GM21390 (cell line): ENCODE results near the gene PCDHGB7.
A peak's percentile ranks its signal among the peaks of the same experiment; 100 is the strongest.
"Not testable (repeated sequence)": the region's sequence is repeated elsewhere in the genome, so short reads cannot be mapped to it uniquely, and the experiment has no call there.

Source experiments
- ATAC-seq: cut with Tn5 transposase; IDR thresholded peaks from one replicate; pipeline ENCODE4 v1.9.1; 2021; ENCODE audit not compliant: unreplicated experiment

PCDHGB7 gene

GRCh38 chr5:141422742-141423291 lies 5.3 kb downstream of the PCDHGB7 start:
- no peak for ATAC-seq

DNA sequence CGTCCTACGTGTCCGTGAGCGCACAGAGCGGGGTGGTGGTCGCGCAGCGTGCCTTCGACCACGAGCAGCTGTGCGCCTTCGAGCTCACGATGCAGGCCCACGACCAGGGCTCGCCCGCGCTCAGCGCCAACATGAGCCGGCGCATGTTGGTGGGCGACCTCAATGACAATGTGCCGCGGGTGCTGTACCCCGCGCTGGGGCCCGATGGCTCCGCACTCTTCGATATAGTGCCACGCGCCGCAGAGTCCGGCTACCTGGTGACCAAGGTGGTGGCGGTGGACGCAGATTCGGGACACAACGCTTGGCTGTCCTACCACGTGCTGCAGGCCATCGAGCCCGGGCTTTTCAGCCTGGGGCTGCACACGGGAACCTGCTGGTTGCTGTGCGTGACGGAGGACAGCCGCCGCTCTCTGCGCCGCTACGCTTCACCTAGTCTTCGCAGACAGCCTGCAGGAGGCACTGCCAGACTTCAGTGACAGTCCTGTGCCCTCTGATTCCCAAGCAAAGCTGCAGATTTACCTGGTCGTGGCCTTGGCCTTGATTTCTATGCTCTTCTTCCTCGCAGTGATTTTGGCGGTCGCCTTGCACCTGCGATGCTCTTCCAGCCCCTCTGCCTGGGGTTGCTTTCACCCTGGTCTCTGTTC lies 10.4 kb downstream of the PCDHGB7 start:
- ATAC-seq, result no peak

DNA sequence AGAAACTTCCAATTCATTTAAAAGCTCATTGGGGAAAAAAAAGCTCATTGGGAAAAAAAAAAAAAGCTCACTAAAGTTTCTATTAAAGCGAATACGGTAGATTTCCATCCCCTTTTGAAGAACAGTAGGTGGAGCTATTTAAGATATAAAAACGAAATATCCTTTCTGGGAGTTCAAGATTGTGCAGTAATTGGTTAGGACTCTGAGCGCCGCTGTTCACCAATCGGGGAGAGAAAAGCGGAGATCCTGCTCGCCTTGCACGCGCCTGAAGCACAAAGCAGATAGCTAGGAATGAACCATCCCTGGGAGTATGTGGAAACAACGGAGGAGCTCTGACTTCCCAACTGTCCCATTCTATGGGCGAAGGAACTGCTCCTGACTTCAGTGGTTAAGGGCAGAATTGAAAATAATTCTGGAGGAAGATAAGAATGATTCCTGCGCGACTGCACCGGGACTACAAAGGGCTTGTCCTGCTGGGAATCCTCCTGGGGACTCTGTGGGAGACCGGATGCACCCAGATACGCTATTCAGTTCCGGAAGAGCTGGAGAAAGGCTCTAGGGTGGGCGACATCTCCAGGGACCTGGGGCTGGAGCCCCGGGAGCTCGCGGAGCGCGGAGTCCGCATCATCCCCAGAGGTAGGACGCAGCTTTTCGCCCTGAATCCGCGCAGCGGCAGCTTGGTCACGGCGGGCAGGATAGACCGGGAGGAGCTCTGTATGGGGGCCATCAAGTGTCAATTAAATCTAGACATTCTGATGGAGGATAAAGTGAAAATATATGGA lies 13.0 kb downstream of the PCDHGB7 start, which contains the start of gene PCDHGA12:
TSS of gene PCDHGA12 (plus strand) at position 176 of the 782 bp plus-strand sequence. CDS start at position 429, 253 bp downstream.
- peak; percentile 85 for ATAC-seq

- ATAC-seq, result peak; percentile 25
Observed at GRCh38 chr5:141431286-141431685, 13.8 kb downstream of the PCDHGB7 start.

GRCh38 chr5:141432308-141432707 lies 14.8 kb downstream of the PCDHGB7 start:
- not testable (repeated sequence) for ATAC-seq

DNA sequence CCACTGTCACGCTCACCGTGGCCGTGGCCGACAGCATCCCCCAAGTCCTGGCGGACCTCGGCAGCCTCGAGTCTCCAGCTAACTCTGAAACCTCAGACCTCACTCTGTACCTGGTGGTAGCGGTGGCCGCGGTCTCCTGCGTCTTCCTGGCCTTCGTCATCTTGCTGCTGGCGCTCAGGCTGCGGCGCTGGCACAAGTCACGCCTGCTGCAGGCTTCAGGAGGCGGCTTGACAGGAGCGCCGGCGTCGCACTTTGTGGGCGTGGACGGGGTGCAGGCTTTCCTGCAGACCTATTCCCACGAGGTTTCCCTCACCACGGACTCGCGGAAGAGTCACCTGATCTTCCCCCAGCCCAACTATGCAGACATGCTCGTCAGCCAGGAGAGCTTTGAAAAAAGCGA lies 15.2 kb downstream of the PCDHGB7 start:
- not testable (repeated sequence) for ATAC-seq

GRCh38 chr5:141434006-141434405 lies 16.5 kb downstream of the PCDHGB7 start:
- no peak for ATAC-seq

- ATAC-seq, result no peak
Observed at GRCh38 chr5:141437221-141437620, 19.7 kb downstream of the PCDHGB7 start.

GRCh38 chr5:141439411-141440141 lies 22.1 kb downstream of the PCDHGB7 start:
- no peak for ATAC-seq

DNA sequence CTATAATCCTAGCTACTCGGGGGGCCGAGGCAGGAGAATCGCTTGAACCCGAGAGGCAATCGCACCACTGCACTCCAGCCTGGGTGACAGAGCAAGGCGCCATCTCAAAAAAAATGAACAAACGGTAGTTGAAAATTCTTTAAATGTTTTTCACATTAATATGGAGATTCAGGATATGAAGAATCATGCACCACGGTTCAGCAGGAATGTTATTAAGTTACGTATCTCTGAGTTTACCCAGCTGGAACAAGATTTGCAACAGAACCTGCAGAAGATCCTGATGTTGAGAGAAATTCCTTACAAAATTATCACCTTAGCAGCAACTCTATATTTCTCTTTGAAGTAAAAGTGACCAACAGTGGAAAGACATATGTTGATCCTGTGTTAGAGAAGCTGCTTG lies 22.9 kb downstream of the PCDHGB7 start:
- no peak for ATAC-seq

DNA sequence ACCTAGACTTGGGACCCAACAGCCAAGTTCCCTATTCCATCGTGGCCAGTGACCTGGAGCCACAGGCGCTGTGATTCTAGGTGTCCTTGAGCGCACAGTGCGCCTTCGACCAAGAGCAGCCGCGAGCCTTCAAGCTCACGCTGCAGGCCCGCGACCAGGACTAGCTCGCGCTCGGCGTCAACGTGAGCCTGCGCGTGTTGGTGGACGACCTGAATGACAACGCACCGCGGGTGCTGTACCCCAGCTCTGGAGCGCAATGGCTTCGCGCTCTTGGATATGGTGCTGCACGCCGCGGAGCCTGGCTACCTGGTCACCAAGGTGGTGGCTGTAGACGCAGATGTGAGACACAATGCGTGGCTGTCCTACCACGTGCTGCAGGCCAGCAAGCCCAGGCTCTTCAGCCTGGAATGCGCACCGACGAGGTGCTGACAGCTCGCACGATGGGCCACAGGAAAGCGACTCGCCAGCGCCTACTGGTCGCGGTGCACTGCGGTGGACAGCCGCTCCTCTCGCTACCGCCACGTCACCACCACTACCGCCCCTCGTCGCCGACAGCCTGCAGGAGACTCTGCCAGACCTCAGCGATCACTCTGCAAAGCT lies 24.2 kb downstream of the PCDHGB7 start:
- ATAC-seq, result no peak

DNA sequence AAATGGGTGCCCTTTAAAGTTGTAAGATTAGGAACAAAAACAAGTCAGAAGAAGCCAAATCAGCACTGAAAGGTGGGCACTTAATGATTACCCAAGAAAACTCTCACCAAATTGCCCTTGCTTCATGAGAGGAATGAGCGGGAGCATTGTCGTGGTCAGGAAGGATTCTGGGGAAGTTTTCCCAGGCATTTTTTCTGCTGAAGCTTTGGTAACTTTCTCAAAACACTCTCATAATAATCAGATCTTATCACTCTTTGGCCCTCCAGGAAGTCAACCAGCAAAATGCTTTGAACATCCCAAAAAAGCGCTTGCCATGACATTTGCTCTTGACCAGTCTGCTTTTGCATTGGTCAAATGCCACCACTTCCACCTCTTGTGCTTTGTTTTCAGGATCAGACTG lies 47.9 kb downstream of the PCDHGB7 start:
- ATAC-seq, result no peak
